Bone marrow (tissue), 2 donors: Measurements from ENCODE around the gene RGS7BP.

ENCODE experiments used
- DNase-seq, 2 donors: peaks; one replicate each; lab custom pipeline; 2025; lab: John Stamatoyannopoulos, UW

Gene RGS7BP

GRCh38 chr5:64505769-64506566 is at the start of gene RGS7BP:
TSS of gene RGS7BP (plus strand) at chr5:64506015. CDS start at chr5:64506625, 610 bp downstream.
- no peak for DNase-seq

GRCh38 chr5:64457846-64458245 is 48.0 kb upstream of the RGS7BP start:
- no peak for DNase-seq

GRCh38 chr5:64458948-64459347 is 46.9 kb upstream of the RGS7BP start:
- no peak for DNase-seq

DNA sequence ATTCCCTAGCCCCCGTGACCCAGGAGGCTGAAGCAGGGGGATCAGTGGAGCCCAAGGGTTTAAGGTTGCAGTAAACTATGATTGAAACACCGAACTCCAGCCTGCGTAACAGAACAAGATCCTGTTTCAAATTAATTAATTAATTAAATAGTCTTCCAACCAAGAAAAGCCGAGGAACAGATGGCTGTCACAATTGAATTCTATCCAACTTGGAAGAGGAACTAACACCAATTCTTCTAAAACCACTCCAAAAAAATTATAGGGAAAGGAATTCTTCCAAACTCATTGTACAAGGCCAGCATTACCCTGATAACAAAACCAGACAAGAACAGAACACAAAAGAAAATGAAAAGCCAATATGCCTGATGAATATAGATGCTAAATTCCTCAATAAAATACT is 43.4 kb upstream of the RGS7BP start:
- no peak for DNase-seq

DNA sequence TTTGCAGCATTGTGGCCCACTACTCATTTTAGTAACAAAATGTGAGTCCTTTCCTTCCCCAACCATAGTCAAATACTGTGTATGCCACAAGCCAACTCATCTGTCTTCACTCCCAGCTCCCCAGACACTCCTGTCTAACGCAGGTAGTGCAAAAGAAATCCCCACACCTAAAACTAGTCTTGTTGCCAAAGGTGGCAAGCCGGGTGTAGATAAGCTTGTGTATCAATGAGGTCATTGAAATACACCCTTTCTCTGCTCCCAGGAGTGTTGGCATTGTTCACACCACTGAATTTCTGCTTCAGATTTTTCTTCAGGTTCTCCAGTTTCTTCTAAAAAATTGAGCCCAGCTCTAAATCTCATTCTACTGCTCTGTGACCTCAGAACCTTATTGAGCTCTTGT is 19.7 kb upstream of the RGS7BP start:
- DNase-seq = no peak

- no peak for DNase-seq
Measured at GRCh38 chr5:64487283-64487682, 18.5 kb upstream of the RGS7BP start.

- no peak for DNase-seq
Measured at GRCh38 chr5:64489857-64490256, 16.0 kb upstream of the RGS7BP start.

DNA sequence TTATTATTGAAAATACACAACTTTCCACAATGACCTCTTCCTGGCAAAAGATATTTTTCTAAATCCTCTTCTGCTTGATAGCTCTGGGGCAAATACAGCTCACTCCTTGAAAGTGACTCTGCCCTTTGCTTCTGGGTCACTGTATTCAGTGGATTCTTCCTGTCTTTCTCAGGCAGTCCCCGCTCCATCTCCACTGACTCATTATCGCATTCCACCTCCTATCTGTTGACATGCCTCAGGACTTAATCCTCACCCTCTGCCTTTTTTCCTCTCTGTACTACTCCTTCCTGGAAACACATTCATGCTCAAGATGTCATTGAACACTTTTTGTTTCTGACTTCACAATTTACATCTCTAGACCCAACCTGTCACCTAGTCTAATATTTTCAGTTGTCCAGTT is 8.4 kb upstream of the RGS7BP start:
- no peak for DNase-seq

DNA sequence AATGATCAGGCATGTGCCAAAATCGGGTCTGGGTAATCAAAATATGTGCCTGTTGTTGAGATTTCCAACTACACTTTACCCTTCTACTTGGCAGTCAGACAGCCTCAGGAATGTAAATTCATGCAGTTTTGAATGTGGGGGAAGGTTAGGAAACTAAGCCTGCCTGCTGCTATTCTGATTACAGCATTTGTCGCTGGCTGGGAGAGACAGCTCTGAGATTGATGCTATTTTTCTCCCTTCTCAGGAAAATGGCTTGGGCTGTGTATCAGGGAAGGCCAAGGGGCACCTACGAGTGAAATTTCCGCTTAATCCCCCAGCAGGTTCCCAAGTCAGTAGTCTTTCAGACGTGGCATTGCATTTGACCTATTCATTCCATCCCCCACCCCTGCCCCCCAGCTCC is 3.6 kb upstream of the RGS7BP start:
- no peak for DNase-seq

GRCh38 chr5:64506567-64507263 is 900 bp downstream of the RGS7BP start:
- no peak for DNase-seq

DNA sequence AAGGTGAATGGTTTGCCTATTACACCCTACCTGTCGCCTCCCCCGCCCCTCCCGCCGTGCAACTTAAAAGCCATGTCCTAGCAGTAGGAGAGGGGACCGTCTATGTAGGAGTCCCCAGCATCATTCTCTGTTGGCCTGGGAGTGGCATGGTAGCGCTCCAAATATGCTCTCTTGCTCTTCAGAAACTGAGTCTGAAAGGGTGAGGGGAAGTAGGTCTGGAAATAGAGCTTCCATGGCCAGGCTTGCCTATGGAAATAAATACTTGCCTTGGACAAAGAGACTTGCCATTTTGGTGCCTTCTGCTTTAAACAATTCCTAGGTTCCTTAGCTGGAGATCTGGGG is 1.4 kb downstream of the RGS7BP start:
- no peak for DNase-seq

GRCh38 chr5:64509828-64510227 is 4.0 kb downstream of the RGS7BP start:
- no peak for DNase-seq

DNA sequence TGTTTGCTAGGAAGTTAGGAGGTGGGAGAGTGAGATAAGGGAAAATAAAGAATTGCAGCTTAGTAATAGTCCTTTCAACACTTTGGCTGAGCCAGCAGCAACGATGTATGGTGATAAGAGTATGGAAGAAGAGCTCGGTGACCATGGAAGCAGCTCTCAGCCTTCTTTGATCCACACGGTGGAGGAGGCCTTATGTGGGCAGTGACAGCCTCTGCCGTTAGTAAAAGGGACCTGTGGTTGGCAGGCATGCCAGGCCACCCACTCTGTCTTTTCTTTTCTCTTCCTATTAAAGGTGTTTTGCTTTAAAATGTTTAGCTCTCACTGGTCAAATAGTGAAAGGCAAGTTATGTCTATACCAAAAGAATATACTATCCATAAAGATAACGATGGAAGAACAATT is 7.7 kb downstream of the RGS7BP start:
- DNase-seq = no peak

GRCh38 chr5:64514612-64515011 is 8.8 kb downstream of the RGS7BP start:
- no peak for DNase-seq

DNA sequence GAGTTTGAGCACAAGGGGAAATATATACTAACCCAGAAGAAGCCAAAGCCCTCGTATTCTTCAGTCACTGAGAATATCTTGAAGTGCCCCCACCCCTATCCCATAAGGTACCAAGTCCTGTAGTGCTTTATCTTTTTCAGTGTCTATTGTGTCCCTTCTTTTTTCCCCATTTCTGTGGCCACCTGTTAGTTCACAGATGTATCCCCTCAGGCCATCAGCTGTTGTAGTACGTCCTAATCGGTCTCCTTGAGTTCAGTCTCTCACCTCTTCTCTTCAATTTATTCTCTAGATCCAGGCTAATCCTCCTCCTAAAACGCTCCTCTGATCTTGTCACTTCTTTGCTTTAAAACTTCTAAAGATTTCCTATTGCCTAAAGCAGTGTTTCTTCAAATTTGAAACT is 10.4 kb downstream of the RGS7BP start:
- no peak for DNase-seq

GRCh38 chr5:64518793-64519192 is 13.0 kb downstream of the RGS7BP start:
- DNase-seq = no peak

DNA sequence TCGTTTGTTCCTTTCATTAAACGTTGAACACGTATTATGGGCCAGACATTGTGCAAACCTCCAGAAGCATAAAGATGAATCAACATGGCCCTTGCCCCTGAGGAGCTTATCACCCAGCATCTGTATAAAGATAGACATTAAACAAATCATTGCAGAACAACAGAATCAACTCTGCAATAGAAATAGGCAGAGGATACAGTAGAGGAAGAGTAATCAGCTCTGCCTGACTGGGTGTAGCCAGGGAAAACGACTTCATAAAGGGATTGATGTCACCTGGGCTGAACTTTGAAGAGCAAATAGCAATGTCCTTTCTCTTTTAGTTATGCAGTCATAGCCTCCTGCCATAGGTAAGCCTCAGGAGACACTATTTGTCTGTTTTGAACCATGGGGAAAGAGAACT is 13.4 kb downstream of the RGS7BP start:
- no peak for DNase-seq

DNA sequence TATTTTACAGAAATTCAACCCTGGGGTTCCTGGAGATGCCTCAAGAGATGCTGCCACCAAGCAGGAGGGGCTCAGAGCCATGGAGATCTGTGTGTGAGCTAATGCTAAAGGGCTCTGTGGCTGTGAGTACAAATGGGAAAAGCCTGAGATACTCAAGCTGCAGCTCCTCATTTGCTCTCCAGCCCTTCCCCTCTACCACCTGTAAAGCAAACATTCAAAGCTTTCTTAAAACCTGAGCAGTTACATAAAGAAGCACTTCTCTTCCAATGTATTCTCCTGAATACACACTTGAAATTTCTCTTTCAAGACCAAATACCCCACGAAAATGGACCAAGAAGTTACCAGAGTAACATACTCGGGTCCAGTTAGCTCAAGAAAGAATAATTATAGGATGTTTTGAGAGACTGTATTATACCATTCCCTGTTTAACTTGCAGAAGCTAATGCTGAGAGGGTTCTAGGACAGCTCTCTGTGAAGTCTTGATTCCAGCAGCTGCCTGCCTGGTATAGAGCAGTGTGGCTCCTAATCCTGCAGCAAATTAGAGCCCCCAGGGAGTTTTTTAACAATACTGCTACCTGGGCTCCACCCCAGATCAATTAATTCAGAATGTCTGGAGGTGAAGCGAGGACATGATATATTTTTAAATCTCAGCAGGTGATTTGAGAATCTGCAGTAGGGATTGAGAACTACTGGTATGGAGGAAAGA is 21.1 kb downstream of the RGS7BP start:
- no peak for DNase-seq

DNA sequence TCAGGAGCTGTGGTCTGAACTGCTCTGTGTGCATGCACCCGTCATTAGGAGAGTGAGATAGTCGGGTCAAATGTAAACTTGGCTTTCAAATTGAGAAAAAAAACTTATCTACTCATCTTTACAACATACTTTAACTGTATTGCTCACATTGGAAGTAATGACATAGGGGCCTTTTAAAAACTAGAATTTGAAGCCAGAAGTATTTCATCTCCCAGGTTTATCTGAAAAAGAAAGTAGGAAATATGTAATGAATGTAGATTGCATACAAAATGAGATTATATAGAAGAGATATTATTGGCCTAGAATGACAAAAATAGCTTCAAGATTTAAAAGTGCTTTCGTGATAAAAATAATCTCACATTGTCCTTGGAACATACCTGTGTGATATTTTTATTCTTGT is 24.3 kb downstream of the RGS7BP start:
- no peak for DNase-seq

DNA sequence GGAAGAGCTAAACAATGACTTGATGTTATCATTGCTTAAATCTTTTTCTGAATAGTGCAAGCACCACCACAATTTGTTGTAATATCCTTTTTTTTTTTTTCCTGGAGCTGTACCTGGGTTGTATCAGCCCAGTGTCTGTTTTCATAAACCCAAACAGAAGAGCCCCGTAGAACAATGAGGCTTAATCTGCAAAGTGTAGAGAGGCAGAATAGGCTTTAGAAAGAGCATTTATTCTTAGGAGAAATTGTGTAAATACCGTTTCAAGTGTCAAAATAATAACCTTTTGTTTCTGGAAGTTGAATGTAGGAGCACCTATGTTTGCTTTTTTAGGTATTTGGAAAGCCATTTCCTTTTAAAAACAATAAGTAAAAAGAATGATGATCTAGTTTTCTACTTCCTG is 26.4 kb downstream of the RGS7BP start:
- no peak for DNase-seq

GRCh38 chr5:64532657-64533056 is 26.8 kb downstream of the RGS7BP start:
- no peak for DNase-seq

GRCh38 chr5:64534033-64534432 is 28.2 kb downstream of the RGS7BP start:
- no peak for DNase-seq

DNA sequence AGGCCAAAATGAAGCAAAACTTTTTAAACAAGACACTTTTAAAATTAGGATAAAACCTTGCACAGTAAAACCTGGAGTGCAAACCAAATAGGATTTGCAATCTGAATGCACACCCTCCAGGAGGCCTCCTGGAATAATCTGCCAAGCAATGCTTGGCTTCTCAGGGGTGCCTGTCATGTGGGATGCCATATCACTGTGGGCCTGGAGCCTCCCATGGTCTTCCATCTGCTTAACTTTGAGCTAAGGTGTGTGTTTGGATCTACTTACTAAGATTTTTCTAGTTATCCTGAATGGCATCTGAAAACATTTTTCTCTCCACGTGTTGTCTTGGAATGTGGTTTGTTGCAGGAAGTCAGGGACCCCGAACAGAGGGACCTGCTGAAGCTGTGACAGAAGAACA is 52.1 kb downstream of the RGS7BP start:
- DNase-seq = no peak
